Measurements from ENCODE around the gene FOXL3. TPM values are rescaled to one million over a fixed set of nuclear protein-coding genes. Genes with fewer than 3 reads are reported as not detected.
"Not testable (repeated sequence)": the region's sequence is repeated elsewhere in the genome, so short reads cannot be mapped to it uniquely, and the experiment has no call there.

Gene FOXL3
- total RNA-seq, 4 donors from 2014 or later: not detected

DNA sequence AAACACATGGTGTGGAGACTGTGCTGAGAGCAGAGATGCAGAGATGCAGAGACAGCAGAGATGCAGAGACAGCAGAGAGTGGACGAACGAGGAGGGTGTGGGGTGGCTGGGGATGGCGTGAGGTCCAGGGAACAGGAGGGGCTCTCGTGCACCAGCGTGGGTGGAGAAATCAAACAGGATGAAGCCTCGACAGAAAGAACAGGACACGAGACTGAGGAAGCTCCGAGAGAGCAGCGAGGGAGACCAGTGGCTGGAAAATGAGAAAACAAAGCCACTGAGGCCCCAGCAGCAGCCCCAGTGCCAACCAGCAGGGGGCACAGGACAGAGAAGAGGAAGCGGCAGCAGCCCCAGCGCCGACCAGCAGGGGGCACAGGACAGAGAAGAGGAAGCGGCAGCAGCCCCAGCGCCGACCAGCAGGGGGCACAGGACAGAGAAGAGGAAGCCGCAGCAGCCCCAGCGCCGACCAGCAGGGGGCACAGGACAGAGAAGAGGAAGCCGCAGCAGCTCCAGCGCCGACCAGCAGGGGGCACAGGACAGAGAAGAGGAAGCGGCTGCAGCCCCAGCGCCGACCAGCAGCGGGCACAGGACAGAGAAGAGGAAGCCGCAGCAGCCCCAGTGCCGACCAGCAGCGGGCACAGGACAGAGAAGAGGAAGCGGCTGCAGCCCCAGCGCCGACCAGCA lies 27.2 kb upstream of the FOXL3 start:
- ATAC-seq; in situ Hi-C loops (cut with MboI; ENCODE audit: low sequenced_read_pairs in 4 of 4); H3K4me1 ChIP-seq; H3K27ac ChIP-seq; intact Hi-C loops (cut with DNase I; ENCODE audit: low total_unique reads); H3K4me3 ChIP-seq; H3K9me3 ChIP-seq; H3K27me3 ChIP-seq: not testable (repeated sequence)
- peak in 1 of 2 donors; percentile 64 for DNase-seq
- TF ChIP-seq, protein P1, sequence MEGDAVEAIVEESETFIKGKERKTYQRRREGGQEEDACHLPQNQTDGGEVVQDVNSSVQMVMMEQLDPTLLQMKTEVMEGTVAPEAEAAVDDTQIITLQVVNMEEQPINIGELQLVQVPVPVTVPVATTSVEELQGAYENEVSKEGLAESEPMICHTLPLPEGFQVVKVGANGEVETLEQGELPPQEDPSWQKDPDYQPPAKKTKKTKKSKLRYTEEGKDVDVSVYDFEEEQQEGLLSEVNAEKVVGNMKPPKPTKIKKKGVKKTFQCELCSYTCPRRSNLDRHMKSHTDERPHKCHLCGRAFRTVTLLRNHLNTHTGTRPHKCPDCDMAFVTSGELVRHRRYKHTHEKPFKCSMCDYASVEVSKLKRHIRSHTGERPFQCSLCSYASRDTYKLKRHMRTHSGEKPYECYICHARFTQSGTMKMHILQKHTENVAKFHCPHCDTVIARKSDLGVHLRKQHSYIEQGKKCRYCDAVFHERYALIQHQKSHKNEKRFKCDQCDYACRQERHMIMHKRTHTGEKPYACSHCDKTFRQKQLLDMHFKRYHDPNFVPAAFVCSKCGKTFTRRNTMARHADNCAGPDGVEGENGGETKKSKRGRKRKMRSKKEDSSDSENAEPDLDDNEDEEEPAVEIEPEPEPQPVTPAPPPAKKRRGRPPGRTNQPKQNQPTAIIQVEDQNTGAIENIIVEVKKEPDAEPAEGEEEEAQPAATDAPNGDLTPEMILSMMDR (IDR thresholded peaks at IDR 0.05 in 4 of 5, conservative IDR thresholded peaks at IDR 0.05 in 1 of 5): peak in 1 of 5 experiments; percentile 35
- H3K36me3 ChIP-seq: peaks cover 0 to 28% of the 10 kb centered on the region in 2 donors

DNA sequence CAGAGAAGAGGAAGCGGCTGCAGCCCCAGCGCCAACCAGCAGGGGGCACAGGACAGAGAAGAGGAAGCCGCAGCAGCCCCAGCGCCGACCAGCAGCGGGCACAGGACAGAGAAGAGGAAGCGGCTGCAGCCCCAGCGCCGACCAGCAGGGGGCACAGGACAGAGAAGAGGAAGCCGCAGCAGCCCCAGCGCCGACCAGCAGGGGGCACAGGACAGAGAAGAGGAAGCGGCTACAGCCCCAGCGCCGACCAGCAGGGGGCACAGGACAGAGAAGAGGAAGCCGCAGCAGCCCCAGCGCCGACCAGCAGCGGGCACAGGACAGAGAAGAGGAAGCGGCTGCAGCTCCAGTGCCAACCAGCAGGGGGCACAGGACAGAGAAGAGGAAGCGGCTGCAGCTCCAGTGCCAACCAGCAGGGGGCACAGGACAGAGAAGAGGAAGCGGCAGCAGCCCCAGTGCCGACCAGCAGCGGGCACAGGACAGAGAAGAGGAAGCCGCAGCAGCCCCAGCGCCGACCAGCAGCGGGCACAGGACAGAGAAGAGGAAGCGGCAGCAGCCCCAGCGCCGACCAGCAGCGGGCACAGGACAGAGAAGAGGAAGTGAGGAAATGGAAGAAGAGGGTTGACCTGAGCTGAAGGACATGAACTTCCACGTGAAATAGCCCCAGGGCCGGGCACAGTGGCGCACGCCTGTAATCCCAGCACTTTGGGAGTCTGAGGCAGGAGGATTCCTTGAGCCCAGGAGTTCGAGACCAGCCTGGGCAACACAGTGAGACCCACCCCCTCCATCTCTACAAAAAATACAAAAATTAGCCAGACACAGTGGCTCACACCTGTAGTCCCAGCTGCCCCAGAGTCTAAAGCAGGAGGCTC lies 26.3 kb upstream of the FOXL3 start:
- DNase-seq; ATAC-seq; H3K4me3 ChIP-seq; in situ Hi-C loops (cut with MboI; ENCODE audit: low sequenced_read_pairs in 4 of 4); intact Hi-C loops (cut with DNase I; ENCODE audit: low total_unique reads); H3K4me1 ChIP-seq; H3K27me3 ChIP-seq; H3K9me3 ChIP-seq: not testable (repeated sequence)
- Histone ChIP-seq H3K27ac (peak overlapping the region in 1 of 4 donors; percentile 9), H3K36me3 (peaks cover 0 to 24% of the 10 kb centered on the region in 2 donors)
- TF ChIP-seq, protein P1 (IDR thresholded peaks at IDR 0.05 in 4 of 5, conservative IDR thresholded peaks at IDR 0.05 in 1 of 5): peak in 2 of 5 experiments; percentile 30 to 60

GRCh38 chr7:264541-265191 lies 25.3 kb upstream of the FOXL3 start:
- Histone ChIP-seq H3K4me1 (no peaks in the 10 kb centered on the region), H3K27me3 (no peaks in the 10 kb centered on the region), H3K9me3 (no peaks in the 10 kb centered on the region), H3K36me3 (peaks cover 0 to 15% of the 10 kb centered on the region in 2 donors), H3K4me3 (no peak overlapping the region), H3K27ac (peak overlapping the region in 1 of 4 donors; percentile 9)
- intact Hi-C loops (cut with DNase I; ENCODE audit: low total_unique reads) (no loop called here), in situ Hi-C loops (cut with MboI; ENCODE audit: low sequenced_read_pairs in 4 of 4) (no loop called here)
- ATAC-seq (no peak), DNase-seq (no peak)
- TF ChIP-seq POLR2A (IDR thresholded peaks at IDR 0.05): no peak
- TF ChIP-seq, protein P1 (IDR thresholded peaks at IDR 0.05 in 4 of 5, conservative IDR thresholded peaks at IDR 0.05 in 1 of 5): no peak

DNA sequence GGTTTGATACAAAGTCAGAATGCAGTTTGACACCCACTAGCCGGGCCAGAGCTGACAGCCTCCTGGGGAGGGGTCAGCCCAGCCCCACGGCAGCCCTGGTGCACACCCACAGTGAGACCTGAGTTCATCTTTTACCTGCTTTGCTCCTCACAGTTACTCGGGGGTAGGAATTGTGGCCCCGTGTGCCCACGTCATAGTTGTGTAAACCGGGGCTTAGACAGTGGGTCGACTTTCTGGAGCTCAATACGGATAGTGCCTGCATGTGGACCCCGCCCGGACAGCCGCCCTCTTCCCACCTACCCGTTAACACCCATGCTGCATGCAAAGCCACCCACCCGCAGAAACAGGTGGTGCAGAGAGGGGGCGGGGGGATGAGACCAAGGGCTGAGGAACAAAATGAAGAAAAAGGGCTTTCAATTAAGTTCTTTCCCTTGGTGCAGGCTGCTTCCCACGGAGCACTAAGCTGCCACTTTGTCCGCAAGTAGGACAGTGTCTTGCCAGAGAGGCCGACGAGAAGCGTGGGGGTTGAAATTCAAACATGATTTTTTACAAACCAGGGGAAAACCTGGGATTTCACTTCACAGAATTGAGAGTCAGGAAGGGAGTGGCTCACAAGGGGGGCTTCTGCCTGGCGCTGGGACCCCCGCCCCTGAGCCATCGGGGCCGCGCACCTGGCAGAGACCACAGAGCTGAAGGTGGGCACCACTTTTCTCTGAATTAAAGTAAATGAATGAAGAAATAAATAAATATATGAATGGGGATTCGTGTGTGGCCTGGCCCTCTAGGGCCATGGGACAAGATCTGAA lies 24.6 kb upstream of the FOXL3 start:
- no peaks in the 10 kb centered on the region for H3K4me1 ChIP-seq
- H3K36me3 ChIP-seq: peaks cover 0 to 8% of the 10 kb centered on the region in 2 donors
- ATAC-seq: no peak
- intact Hi-C loops (cut with DNase I; ENCODE audit: low total_unique reads) (no loop called here), in situ Hi-C loops (cut with MboI; ENCODE audit: low sequenced_read_pairs in 4 of 4) (no loop called here)
- H3K4me3 ChIP-seq: no peak overlapping the region
- H3K27ac ChIP-seq: no peak overlapping the region
- no peak for TF ChIP-seq POLR2A (IDR thresholded peaks at IDR 0.05)
- TF ChIP-seq, protein P1 (IDR thresholded peaks at IDR 0.05 in 4 of 5, conservative IDR thresholded peaks at IDR 0.05 in 1 of 5): no peak
- no peak for DNase-seq
- H3K27me3 ChIP-seq: no peaks in the 10 kb centered on the region
- H3K9me3 ChIP-seq: no peaks in the 10 kb centered on the region
